HG03066 (cell line): ENCODE measurements around the gene NRROS.
"Not testable (repeated sequence)": the region's sequence is repeated elsewhere in the genome, so short reads cannot be mapped to it uniquely, and the experiment has no call there.

Experiments
- ATAC-seq: cut with Tn5 transposase; IDR thresholded peaks from one replicate; pipeline ENCODE4 v1.9.1; 2021; ENCODE audit warnings: low read depth; ENCODE audit not compliant: unreplicated experiment

Gene NRROS

GRCh38 chr3:196624067-196624790 lies 15.3 kb upstream of the NRROS start:
- ATAC-seq, result peak; percentile 49

- ATAC-seq, result no peak
These were observed 14.6 kb upstream of the NRROS start for GRCh38 chr3:196624907-196625306.

- no peak for ATAC-seq
These were observed 14.2 kb upstream of the NRROS start for GRCh38 chr3:196625331-196625730.

- ATAC-seq, result no peak
These were observed 11.6 kb upstream of the NRROS start for GRCh38 chr3:196627918-196628231.

GRCh38 chr3:196629228-196629627 lies 10.3 kb upstream of the NRROS start:
- ATAC-seq, result no peak

GRCh38 chr3:196631682-196632045 lies 7.8 kb upstream of the NRROS start:
- ATAC-seq, result no peak

- ATAC-seq, result peak; percentile 70
These were observed 7.3 kb upstream of the NRROS start for GRCh38 chr3:196632046-196632751.

GRCh38 chr3:196633555-196634151 lies 5.8 kb upstream of the NRROS start:
- ATAC-seq, result no peak

GRCh38 chr3:196634224-196634623 lies 5.3 kb upstream of the NRROS start:
- ATAC-seq, result no peak

- no peak for ATAC-seq
These were observed 4.7 kb upstream of the NRROS start for GRCh38 chr3:196634829-196635228.

- no peak for ATAC-seq
These were observed 2.8 kb upstream of the NRROS start for GRCh38 chr3:196636369-196637349.

- not testable (repeated sequence) for ATAC-seq
These were observed 1.6 kb upstream of the NRROS start for GRCh38 chr3:196637941-196638340.

- ATAC-seq, result no peak
These were observed 522 bp upstream of the NRROS start for GRCh38 chr3:196638861-196639482.

- no peak for ATAC-seq
These were observed 964 bp downstream of the NRROS start for GRCh38 chr3:196640297-196641018.

GRCh38 chr3:196641333-196642054 lies 2.0 kb downstream of the NRROS start:
- ATAC-seq, result no peak

- ATAC-seq, result no peak
These were observed 2.9 kb downstream of the NRROS start for GRCh38 chr3:196642434-196642833.

- peak; percentile 80 for ATAC-seq
These were observed 3.8 kb downstream of the NRROS start for GRCh38 chr3:196643201-196643749.

GRCh38 chr3:196643761-196644160 lies 4.3 kb downstream of the NRROS start:
- ATAC-seq, result no peak

- no peak for ATAC-seq
These were observed 5.6 kb downstream of the NRROS start for GRCh38 chr3:196645096-196645495.
